Parathyroid adenoma (tissue), 2 donors: ENCODE measurements around the gene RNF2.

ENCODE experiments used
- H2AFZ ChIP-seq: fragments of 300-600 bp; sonication (generic); one replicate; pipeline ENCODE4 v1.7.0; 2017; ENCODE audit warnings: antibody characterized with exemption, mild to moderate bottlenecking
- H3K27ac ChIP-seq: fragments of 300-600 bp; sonication (generic); one replicate; pipeline ENCODE4 v1.7.0; 2017
- H3K27me3 ChIP-seq: fragments of 300-600 bp; sonication (generic); one replicate; pipeline ENCODE4 v1.7.0; 2017; ENCODE audit warnings: low read length; ENCODE audit not compliant: control insufficient read depth, insufficient read depth
- H3K36me3 ChIP-seq: fragments of 300-600 bp; sonication (generic); one replicate; pipeline ENCODE4 v1.7.0; 2017; ENCODE audit warnings: low read length; ENCODE audit not compliant: control insufficient read depth, insufficient read depth
- H3K4me1 ChIP-seq: fragments of 300-600 bp; sonication (generic); one replicate; pipeline ENCODE4 v1.7.0; 2017; ENCODE audit warnings: control low read depth
- H3K4me2 ChIP-seq: fragments of 300-600 bp; sonication (generic); one replicate; pipeline ENCODE4 v1.7.0; 2017; ENCODE audit warnings: low read length
- H3K4me3 ChIP-seq: fragments of 300-600 bp; sonication (generic); one replicate; pipeline ENCODE4 v1.7.0; 2017; ENCODE audit warnings: low read depth, low read length
- H3K79me2 ChIP-seq: fragments of 300-600 bp; sonication (generic); one replicate; pipeline ENCODE4 v1.7.0; 2017; ENCODE audit warnings: control low read depth
- H3K9ac ChIP-seq: fragments of 300-600 bp; sonication (generic); one replicate; pipeline ENCODE4 v1.7.0; 2017; ENCODE audit warnings: mild to moderate bottlenecking
- H3K9me3 ChIP-seq: fragments of 300-600 bp; sonication (generic); one replicate; pipeline ENCODE4 v1.7.0; 2017; ENCODE audit warnings: low read length; ENCODE audit not compliant: control insufficient read depth
- CTCF ChIP-seq: fragments of 300-600 bp; sonication (generic); IDR thresholded peaks from one replicate; pipeline ENCODE4 v1.7.0; 2017; ENCODE audit warnings: antibody characterized with exemption, mild to moderate bottlenecking
- donor health status: primary hyperparathyroidism.

RNF2 gene

DNA sequence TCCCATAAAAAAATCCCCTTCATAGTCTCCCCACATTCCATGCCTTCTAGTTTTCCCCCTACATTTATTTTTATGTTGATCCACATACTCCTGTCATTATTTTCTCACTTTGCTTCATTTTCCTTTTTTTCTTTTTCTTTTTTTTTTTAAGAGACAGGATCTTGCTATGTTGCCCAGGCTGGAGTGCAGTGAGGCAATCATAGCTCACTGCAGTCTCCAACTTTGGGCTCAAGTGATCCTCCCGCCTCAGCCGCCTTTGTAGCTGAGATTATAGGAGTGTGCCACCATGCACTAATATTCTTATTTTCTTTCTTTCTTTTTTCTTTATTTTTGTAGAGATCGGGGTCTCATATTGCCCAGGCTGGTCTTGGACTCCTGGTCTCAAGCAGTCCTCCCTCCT is 7.8 kb downstream of the RNF2 start:
- no peak overlapping the region for H3K4me3 ChIP-seq

GRCh38 chr1:185054365-185055060 is 9.2 kb downstream of the RNF2 start:
- peaks cover 2% of the 10 kb centered on the region for H3K36me3 ChIP-seq
- H3K27ac ChIP-seq: no peak overlapping the region
- TF ChIP-seq CTCF: no peak
- H3K27me3 ChIP-seq: no peaks in the 10 kb centered on the region
- H3K4me2 ChIP-seq: no peak overlapping the region
- H3K79me2 ChIP-seq: peaks cover 34% of the 10 kb centered on the region
- no peak overlapping the region for H3K4me3 ChIP-seq
- H3K4me1 ChIP-seq: no peaks in the 10 kb centered on the region
- H2AFZ ChIP-seq: no peak overlapping the region
- no peaks in the 10 kb centered on the region for H3K9me3 ChIP-seq
- H3K9ac ChIP-seq: no peak overlapping the region

More for the DNA sequence above, 7.8 kb downstream of the RNF2 start:
- Histone ChIP-seq H3K27me3 (no peaks in the 10 kb centered on the region), H3K9me3 (no peaks in the 10 kb centered on the region), H3K36me3 (peaks cover 2% of the 10 kb centered on the region), H2AFZ (no peak overlapping the region), H3K4me2 (no peak overlapping the region), H3K4me1 (no peaks in the 10 kb centered on the region), H3K9ac (no peak overlapping the region), H3K27ac (no peak overlapping the region), H3K79me2 (peaks cover 36% of the 10 kb centered on the region)
- TF ChIP-seq CTCF: no peak

DNA sequence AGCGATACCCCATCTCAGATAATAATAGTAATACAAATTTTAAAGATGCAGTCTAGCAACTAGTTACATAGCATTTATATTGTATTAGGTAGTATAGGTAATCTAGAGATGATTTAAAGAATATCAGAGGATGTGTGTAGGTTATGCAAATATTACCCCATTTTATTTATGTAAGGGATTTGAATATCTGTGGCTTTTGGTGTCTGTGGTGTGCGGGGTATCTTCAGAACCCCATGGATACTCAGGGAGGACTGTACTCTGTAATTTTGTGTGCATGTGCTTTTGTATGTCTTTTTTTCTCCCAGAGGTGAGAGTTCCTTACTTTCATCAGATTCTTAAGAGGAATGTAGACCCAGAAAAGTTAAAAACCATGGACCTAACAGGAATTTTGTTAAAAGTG is 12.8 kb downstream of the RNF2 start:
- H3K36me3 ChIP-seq: no peaks in the 10 kb centered on the region
- H3K4me1 ChIP-seq: no peaks in the 10 kb centered on the region
- H3K9ac ChIP-seq: no peak overlapping the region
- no peak overlapping the region for H3K4me2 ChIP-seq
- no peak overlapping the region for H3K4me3 ChIP-seq
- no peak overlapping the region for H2AFZ ChIP-seq
- no peak overlapping the region for H3K27ac ChIP-seq
- no peak for TF ChIP-seq CTCF
- no peaks in the 10 kb centered on the region for H3K27me3 ChIP-seq
- H3K79me2 ChIP-seq: peaks cover 25% of the 10 kb centered on the region
- H3K9me3 ChIP-seq: no peaks in the 10 kb centered on the region

- no peak overlapping the region for H3K4me3 ChIP-seq
- H3K27ac ChIP-seq: no peak overlapping the region
- H3K79me2 ChIP-seq: peaks cover 20% of the 10 kb centered on the region
- no peaks in the 10 kb centered on the region for H3K27me3 ChIP-seq
- no peak for TF ChIP-seq CTCF
- H3K36me3 ChIP-seq: no peaks in the 10 kb centered on the region
- H3K9me3 ChIP-seq: no peaks in the 10 kb centered on the region
- H3K9ac ChIP-seq: no peak overlapping the region
- H3K4me2 ChIP-seq: no peak overlapping the region
- H2AFZ ChIP-seq: no peak overlapping the region
- no peaks in the 10 kb centered on the region for H3K4me1 ChIP-seq
These were observed 13.5 kb downstream of the RNF2 start for GRCh38 chr1:185058876-185059275.

- Histone ChIP-seq H3K79me2 (peaks cover 17% of the 10 kb centered on the region), H3K4me3 (no peak overlapping the region), H3K36me3 (no peaks in the 10 kb centered on the region), H3K4me2 (no peak overlapping the region), H3K27ac (no peak overlapping the region), H3K9me3 (no peaks in the 10 kb centered on the region), H3K4me1 (no peaks in the 10 kb centered on the region), H3K9ac (no peak overlapping the region), H2AFZ (no peak overlapping the region), H3K27me3 (no peaks in the 10 kb centered on the region)
- no peak for TF ChIP-seq CTCF
These were observed 14.7 kb downstream of the RNF2 start for GRCh38 chr1:185059950-185060571.
